HL-60 (cell line): Measurements from ENCODE around the gene COPG1.

Source experiments
- DNase-seq, 2 experiments: peaks; one replicate each; pipeline ENCODE4 v3.0.0-alpha.2; 2010 to 2020; ENCODE audit warnings: low read depth in 1 of 2, low spot score in 1 of 2
- H3K27ac ChIP-seq: fragments of 250-450 bp; sonication (Bioruptor Pico); replicated peaks from 2 replicates; pipeline ENCODE4 v1.5.1; 2020; ENCODE audit warnings: mild to moderate bottlenecking, moderate library complexity
- H3K27me3 ChIP-seq: fragments of 250-450 bp; sonication (Bioruptor Pico); 2 replicates; pipeline ENCODE4 v1.5.1; 2021; ENCODE audit warnings: mild to moderate bottlenecking, moderate library complexity; ENCODE audit not compliant: insufficient read depth, poor library complexity, severe bottlenecking
- H3K4me3 ChIP-seq: replicated peaks from 2 replicates; pipeline ENCODE4 v1.5.1; 2011; ENCODE audit warnings: mild to moderate bottlenecking, control low read depth, low read length; ENCODE audit not compliant: insufficient read depth
- GABPA ChIP-seq: IDR thresholded peaks from 2 replicates; pipeline ENCODE4 v1.6.1; 2012; ENCODE audit warnings: low read depth
- POLR2AphosphoS5 ChIP-seq: IDR thresholded peaks from 2 replicates; pipeline ENCODE4 v1.6.1; 2012; ENCODE audit warnings: low read depth
- REST ChIP-seq: IDR thresholded peaks from 2 replicates; pipeline ENCODE4 v1.6.1; 2012; ENCODE audit warnings: low read depth; ENCODE audit not compliant: insufficient replicate concordance
- SPI1 ChIP-seq: IDR thresholded peaks from 2 replicates; pipeline ENCODE4 v1.6.1; 2012; ENCODE audit warnings: low read depth, mild to moderate bottlenecking, borderline replicate concordance
- TF ChIP-seq, protein P1 (sequence below): IDR thresholded peaks from one replicate; pipeline ENCODE4 v1.5.1; 2011; ENCODE audit warnings: low read length, control low read depth, inconsistent platforms; ENCODE audit not compliant: insufficient read depth

The COPG1 gene

DNA sequence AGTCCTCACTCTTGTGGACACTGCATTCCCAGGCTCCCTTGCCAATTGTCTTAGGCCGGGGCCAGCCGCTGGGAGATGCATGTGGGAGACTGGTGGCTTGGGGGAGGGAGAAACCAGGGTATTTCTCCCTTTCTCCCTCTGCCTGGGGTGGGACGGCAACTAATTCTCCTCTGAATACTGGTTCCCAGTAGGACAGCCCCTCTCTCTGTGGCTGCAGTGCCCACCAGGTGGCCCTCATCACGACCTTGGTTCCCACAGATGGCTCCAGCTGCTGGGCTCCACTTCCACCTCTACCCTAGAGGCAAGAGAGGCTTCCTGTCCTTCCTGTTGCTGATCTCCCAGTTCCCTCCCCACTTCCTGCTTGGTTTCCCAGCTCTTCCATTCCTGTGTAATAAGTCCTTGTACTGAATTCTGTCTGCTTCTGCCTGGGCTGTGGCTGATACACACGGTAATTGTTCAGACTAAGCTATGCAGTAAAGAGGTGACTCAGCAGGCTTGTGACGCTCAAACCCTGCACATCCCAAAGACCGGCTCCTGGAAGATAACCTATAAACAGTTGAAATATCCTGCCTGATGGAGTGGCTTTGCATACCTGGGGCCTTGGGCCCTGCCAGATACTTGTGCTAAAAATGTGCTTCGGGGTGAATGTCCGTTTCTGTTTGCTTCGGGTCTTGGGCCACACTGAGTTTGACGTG lies 20.4 kb upstream of the COPG1 start:
- no peak for TF ChIP-seq GABPA
- TF ChIP-seq, protein P1, sequence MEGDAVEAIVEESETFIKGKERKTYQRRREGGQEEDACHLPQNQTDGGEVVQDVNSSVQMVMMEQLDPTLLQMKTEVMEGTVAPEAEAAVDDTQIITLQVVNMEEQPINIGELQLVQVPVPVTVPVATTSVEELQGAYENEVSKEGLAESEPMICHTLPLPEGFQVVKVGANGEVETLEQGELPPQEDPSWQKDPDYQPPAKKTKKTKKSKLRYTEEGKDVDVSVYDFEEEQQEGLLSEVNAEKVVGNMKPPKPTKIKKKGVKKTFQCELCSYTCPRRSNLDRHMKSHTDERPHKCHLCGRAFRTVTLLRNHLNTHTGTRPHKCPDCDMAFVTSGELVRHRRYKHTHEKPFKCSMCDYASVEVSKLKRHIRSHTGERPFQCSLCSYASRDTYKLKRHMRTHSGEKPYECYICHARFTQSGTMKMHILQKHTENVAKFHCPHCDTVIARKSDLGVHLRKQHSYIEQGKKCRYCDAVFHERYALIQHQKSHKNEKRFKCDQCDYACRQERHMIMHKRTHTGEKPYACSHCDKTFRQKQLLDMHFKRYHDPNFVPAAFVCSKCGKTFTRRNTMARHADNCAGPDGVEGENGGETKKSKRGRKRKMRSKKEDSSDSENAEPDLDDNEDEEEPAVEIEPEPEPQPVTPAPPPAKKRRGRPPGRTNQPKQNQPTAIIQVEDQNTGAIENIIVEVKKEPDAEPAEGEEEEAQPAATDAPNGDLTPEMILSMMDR: no peak
- no peak for TF ChIP-seq SPI1
- TF ChIP-seq REST: no peak
- TF ChIP-seq POLR2AphosphoS5: no peak
- peak; percentile 49 to 68 for DNase-seq
- H3K4me3 ChIP-seq: no peak overlapping the region
- peak overlapping the region; percentile 85 for H3K27ac ChIP-seq
- H3K27me3 ChIP-seq: no peaks in the 10 kb centered on the region

- TF ChIP-seq POLR2AphosphoS5 (peak; percentile 59), SPI1 (peak; percentile 35; the same call in 1 of the 2 replicates), REST (no peak), GABPA (no peak)
- TF ChIP-seq, protein P1: no peak
- peak; percentile 94 to 95 for DNase-seq
- Histone ChIP-seq H3K27me3 (no peaks in the 10 kb centered on the region), H3K4me3 (no peak overlapping the region), H3K27ac (peak overlapping the region; percentile 85)
Measured at GRCh38 chr3:129230311-129231019, 18.9 kb upstream of the COPG1 start.

- TF ChIP-seq, protein P1: no peak
- TF ChIP-seq REST: peak; percentile 23
- no peak for TF ChIP-seq SPI1
- no peak for TF ChIP-seq GABPA
- no peak for TF ChIP-seq POLR2AphosphoS5
- no peak for DNase-seq
- H3K27ac ChIP-seq: peak overlapping the region; percentile 85
- H3K27me3 ChIP-seq: no peaks in the 10 kb centered on the region
- H3K4me3 ChIP-seq: no peak overlapping the region
Measured at GRCh38 chr3:129231331-129232119, 17.9 kb upstream of the COPG1 start.
